Endothelial cell (in vitro differentiated cells): ENCODE measurements around the gene KIF16B. TPM values are rescaled to one million over a fixed set of nuclear protein-coding genes. Genes with fewer than 3 reads are reported as not detected.

Experiments
- DNase-seq: peaks from one replicate; pipeline ENCODE4 v3.0.0; 2021; ENCODE audit warnings: low spot score
- H3K27ac Mint-ChIP-seq: one replicate; pipeline ENCODE4 v1.8.0; 2021; ENCODE audit warnings: mixed read lengths, inconsistent platforms; ENCODE audit not compliant: unreplicated experiment
- H3K27me3 Mint-ChIP-seq: one replicate; pipeline ENCODE4 v1.8.0; 2021; ENCODE audit warnings: mild to moderate bottlenecking, moderate library complexity, mixed read lengths, inconsistent platforms; ENCODE audit not compliant: unreplicated experiment
- H3K36me3 Mint-ChIP-seq: one replicate; pipeline ENCODE4 v1.8.0; 2021; ENCODE audit warnings: mild to moderate bottlenecking, low read depth, mixed read lengths, inconsistent platforms; ENCODE audit not compliant: unreplicated experiment
- H3K4me1 Mint-ChIP-seq: one replicate; pipeline ENCODE4 v1.8.0; 2021; ENCODE audit warnings: mild to moderate bottlenecking, mixed read lengths, inconsistent platforms; ENCODE audit not compliant: unreplicated experiment
- H3K4me3 Mint-ChIP-seq: one replicate; pipeline ENCODE4 v1.8.0; 2021; ENCODE audit warnings: mild to moderate bottlenecking, mixed read lengths, inconsistent platforms; ENCODE audit not compliant: unreplicated experiment
- H3K9me3 Mint-ChIP-seq: one replicate; pipeline ENCODE4 v1.8.0; 2021; ENCODE audit warnings: mixed read lengths, inconsistent platforms; ENCODE audit not compliant: unreplicated experiment
- total RNA-seq: library from RNA; stranded (reverse); fragmentation: NEBNext Ultra II Directional; extraction: Animal tissue kit (Norgen Biotek cat#: 25700); gene quantifications from one replicate; pipeline ENCODE4 v1.2.1, GENCODE V29; 2021; ENCODE audit not compliant: unreplicated experiment
- TF ChIP-seq, protein P1 (sequence below): fragments of 200-600 bp; sonication (generic); IDR thresholded peaks from one replicate; pipeline ENCODE4 v1.5.0; 2021; ENCODE audit warnings: antibody characterized with exemption; ENCODE audit not compliant: unreplicated experiment

Gene KIF16B
- total RNA-seq, 1 donor from 2014 or later, result 10.5 TPM

DNA sequence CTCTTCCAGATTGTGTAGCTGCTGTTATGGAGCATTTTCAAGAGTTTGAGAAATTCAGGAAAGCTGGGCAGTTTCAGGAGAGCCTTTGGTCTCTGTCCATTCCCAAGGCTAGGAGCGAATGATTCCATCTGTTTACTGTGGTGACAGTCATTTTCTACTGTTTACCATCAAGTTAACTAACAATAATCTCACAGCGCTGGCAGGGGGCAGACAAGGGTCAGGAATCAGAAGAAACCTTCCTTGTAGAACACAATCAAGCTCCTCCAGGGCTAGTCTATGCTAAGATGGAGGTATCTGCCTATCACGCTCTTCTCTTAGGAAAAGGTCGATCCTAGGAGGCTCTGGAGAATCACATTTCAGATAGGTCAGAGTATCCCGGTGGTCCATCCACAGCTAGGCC lies 293.9 kb downstream of the KIF16B start:
- TF ChIP-seq, protein P1, sequence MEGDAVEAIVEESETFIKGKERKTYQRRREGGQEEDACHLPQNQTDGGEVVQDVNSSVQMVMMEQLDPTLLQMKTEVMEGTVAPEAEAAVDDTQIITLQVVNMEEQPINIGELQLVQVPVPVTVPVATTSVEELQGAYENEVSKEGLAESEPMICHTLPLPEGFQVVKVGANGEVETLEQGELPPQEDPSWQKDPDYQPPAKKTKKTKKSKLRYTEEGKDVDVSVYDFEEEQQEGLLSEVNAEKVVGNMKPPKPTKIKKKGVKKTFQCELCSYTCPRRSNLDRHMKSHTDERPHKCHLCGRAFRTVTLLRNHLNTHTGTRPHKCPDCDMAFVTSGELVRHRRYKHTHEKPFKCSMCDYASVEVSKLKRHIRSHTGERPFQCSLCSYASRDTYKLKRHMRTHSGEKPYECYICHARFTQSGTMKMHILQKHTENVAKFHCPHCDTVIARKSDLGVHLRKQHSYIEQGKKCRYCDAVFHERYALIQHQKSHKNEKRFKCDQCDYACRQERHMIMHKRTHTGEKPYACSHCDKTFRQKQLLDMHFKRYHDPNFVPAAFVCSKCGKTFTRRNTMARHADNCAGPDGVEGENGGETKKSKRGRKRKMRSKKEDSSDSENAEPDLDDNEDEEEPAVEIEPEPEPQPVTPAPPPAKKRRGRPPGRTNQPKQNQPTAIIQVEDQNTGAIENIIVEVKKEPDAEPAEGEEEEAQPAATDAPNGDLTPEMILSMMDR, result no peak
- DNase-seq, result peak; percentile 17
- Mint-ChIP-seq H3K4me3 (no peak overlapping the region), H3K4me1 (no peaks in the 10 kb centered on the region), H3K9me3 (no peaks in the 10 kb centered on the region), H3K27ac (no peak overlapping the region), H3K36me3 (no peaks in the 10 kb centered on the region), H3K27me3 (no peaks in the 10 kb centered on the region)

DNA sequence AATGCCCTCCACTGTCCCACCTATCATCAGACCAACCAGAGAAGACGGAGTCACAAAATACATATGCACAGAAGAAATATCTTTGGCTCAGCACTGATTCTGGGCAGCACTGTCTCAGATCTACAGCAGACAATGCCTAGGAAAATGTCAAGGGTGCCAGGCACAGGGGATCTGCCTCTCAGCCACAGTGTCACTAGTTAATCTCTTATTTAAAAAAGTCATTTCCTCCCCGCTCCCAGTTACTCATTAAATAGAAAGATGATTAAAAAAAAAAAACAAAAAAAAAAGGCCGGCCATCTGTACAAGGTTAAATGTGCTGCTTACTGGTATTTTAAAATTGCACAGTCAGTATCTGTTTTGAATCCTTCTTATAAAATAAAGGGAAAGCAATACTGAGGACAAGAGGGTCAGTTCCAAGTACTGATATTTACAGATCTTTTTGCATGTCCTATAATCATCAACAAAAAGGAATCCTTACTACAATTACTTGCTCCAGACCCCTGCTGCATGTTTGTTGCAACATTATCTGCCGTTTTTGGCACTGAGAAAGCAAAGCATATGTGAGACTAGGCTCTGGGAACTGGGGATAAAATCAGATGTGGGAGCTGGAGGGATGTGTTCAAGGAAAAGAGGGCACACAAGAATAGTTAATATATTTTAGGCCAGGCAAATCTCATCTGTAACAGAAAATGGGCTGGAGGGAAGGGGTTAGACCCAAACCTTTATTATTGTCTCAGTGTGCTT lies 299.3 kb downstream of the KIF16B start:
- H3K4me1 Mint-ChIP-seq, result no peaks in the 10 kb centered on the region
- TF ChIP-seq, protein P1, result no peak
- no peaks in the 10 kb centered on the region for H3K27me3 Mint-ChIP-seq
- H3K9me3 Mint-ChIP-seq, result no peaks in the 10 kb centered on the region
- H3K36me3 Mint-ChIP-seq, result no peaks in the 10 kb centered on the region
- DNase-seq, result no peak
- H3K4me3 Mint-ChIP-seq, result no peak overlapping the region
- H3K27ac Mint-ChIP-seq, result no peak overlapping the region

DNA sequence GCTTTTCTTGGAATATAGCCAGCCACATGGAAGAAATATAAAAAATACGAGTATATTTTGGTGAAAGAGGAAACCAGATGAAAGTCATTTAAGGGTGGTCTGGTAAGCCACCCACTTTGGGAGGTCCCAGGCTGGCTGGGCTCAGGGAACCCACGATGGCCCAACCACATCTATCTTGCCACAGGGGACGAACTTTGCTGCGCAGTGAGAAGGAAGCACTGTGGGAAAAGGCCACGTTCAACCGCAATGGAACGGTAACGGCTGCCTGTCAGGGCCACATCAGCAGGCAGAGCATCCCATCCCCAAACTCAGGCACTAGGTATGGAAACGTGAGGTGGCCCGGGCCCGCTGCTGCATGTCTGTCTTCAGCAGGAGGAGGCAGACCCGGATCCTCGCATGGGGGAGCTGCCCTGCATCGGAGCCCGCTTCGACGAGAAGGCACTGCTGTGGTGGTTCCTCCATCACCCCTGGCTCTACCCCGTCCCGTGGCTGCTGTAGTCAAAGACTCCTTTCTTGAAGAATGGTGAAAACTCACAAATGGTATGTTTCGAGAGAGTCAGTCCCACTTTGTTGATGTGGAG lies 300.4 kb downstream of the KIF16B start:
- Mint-ChIP-seq H3K27ac (no peak overlapping the region), H3K4me3 (no peak overlapping the region), H3K27me3 (no peaks in the 10 kb centered on the region), H3K4me1 (no peaks in the 10 kb centered on the region), H3K9me3 (no peaks in the 10 kb centered on the region), H3K36me3 (no peaks in the 10 kb centered on the region)
- TF ChIP-seq, protein P1, result no peak
- DNase-seq, result no peak

DNA sequence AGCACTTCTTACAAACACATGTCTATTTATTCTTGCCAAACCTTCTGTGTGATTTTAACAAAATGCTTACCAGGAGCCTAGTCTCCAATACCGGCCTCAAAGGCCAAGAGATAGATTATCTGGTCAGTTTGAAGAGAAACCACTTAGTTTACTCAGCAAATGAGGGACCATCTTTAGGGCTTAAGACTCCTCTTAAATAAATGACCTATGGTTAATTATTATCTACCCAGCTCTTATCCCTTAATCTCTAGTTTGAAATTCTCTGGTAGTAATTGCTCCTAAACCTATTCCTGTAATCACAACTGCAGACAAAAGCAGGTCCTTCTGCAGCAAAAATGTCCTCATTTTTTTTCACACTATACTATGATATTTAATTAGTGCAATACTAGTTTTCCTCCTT lies 301.8 kb downstream of the KIF16B start:
- TF ChIP-seq, protein P1, result no peak
- Mint-ChIP-seq H3K9me3 (no peaks in the 10 kb centered on the region), H3K27me3 (no peaks in the 10 kb centered on the region), H3K4me3 (no peak overlapping the region), H3K36me3 (peaks cover 13% of the 10 kb centered on the region), H3K4me1 (no peaks in the 10 kb centered on the region), H3K27ac (no peak overlapping the region)
- no peak for DNase-seq

DNA sequence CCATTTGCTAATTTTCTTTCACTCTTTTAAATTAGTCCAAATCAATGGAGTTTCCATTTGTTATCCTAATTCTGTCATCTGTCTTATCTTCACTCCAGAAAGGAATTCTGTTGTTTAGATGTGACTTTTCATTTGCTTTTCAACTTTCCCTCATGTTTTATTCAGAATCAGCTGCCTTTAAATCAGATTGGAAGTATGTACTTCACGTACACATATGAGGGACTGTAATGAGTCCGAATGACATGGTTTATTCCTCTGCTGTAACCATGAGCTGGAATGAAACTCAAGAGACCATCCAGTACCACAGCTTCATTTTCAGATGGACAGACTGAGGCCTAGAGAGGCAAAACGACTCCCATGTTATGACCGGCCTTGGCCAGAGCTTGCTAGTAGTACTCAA lies 302.3 kb downstream of the KIF16B start:
- Mint-ChIP-seq H3K9me3 (peaks cover 3% of the 10 kb centered on the region), H3K4me1 (no peaks in the 10 kb centered on the region), H3K27ac (no peak overlapping the region), H3K27me3 (peaks cover under 1% of the 10 kb centered on the region), H3K4me3 (no peak overlapping the region), H3K36me3 (peaks cover 16% of the 10 kb centered on the region)
- DNase-seq, result no peak
- TF ChIP-seq, protein P1, result no peak
